ENCODE data around the gene LYPD3. TPM values are rescaled to one million over a fixed set of nuclear protein-coding genes. Genes with fewer than 3 reads are reported as not detected.

The LYPD3 gene
- total RNA-seq, 1 experiment from 2014 or later: 1.8 TPM

DNA sequence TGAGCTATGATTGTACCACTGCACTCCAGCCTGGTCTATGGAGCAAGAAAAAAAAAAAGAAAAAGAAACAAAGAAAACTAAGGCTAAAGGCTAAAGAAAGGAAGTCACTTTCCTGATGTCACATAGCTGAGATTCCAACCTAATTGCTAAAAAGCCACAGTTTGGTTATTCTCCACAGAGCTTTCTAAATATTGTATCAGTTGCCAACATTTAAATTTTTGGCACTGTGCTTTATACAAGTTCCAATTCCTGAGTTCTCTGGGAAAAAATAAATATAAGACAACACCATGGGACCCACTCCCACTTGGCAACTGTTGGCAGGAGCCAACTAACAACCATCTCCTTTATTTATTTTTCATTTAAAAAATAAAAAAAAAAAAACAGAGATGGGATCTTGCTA, 11.2 kb upstream of the LYPD3 start:
- no peak overlapping the region for H3K4me3 Mint-ChIP-seq

More for the DNA sequence above, 11.2 kb upstream of the LYPD3 start:
- Histone ChIP-seq H4K8ac (replicated peaks; ENCODE audit: insufficient read length, low read depth, low read length) (no peak overlapping the region), H3K4me1 (ENCODE audit: insufficient read depth, low read length) (no peaks in the 10 kb centered on the region), H2BK12ac (ENCODE audit: insufficient read length, low read depth, low read length) (no peak overlapping the region), H4K91ac (ENCODE audit: insufficient read length, low read depth, low read length) (no peak overlapping the region), H3K27ac (ENCODE audit: insufficient read length, low read depth, low read length) (no peak overlapping the region), H2BK5ac (ENCODE audit: insufficient read length, low read length) (no peak overlapping the region), H3K56ac (ENCODE audit: insufficient read length, low read depth, low read length) (no peak overlapping the region), H4K20me1 (ENCODE audit: control insufficient read depth, insufficient read depth, insufficient read length) (no peaks in the 10 kb centered on the region), H4K5ac (ENCODE audit: insufficient read length, low read depth, low read length) (no peak overlapping the region), H2BK20ac (ENCODE audit: low read depth, low read length, poor library complexity, severe bottlenecking) (no peak overlapping the region), H2BK120ac (ENCODE audit: low read depth, low read length, poor library complexity, severe bottlenecking) (no peak overlapping the region), H3K4ac (ENCODE audit: low read depth, low read length) (no peak overlapping the region), H3K27me3 (ENCODE audit: insufficient read depth, low read length) (no peaks in the 10 kb centered on the region), H3K79me2 (ENCODE audit: insufficient read depth, low read length) (no peaks in the 10 kb centered on the region), H3K79me1 (ENCODE audit: insufficient read depth, low read depth, low read length, poor library complexity, severe bottlenecking) (no peaks in the 10 kb centered on the region), H3K18ac (ENCODE audit: insufficient read length, low read depth, low read length) (no peak overlapping the region), H3K14ac (ENCODE audit: insufficient read depth, low read length) (no peak overlapping the region), H2BK15ac (ENCODE audit: low read depth, low read length) (no peak overlapping the region), H2AK5ac (ENCODE audit: insufficient read length, low read length) (no peak overlapping the region), H3K23ac (ENCODE audit: insufficient read length, low read depth, low read length) (no peak overlapping the region), H3K23me2 (ENCODE audit: insufficient read length, low read depth, low read length, poor library complexity, severe bottlenecking) (no peaks in the 10 kb centered on the region), H3T11ph (ENCODE audit: low read length) (no peak overlapping the region), H3K4me2 (ENCODE audit: insufficient read depth, insufficient read length, low read length) (no peak overlapping the region), H3K9ac (ENCODE audit: extremely low read depth, insufficient read length, low read length) (no peak overlapping the region), H3K9me3 (ENCODE audit: control insufficient read depth, low read depth, low read length) (no peaks in the 10 kb centered on the region), H2AFZ (ENCODE audit: low read length) (no peak overlapping the region)
- Mint-ChIP-seq H3K27ac (no peak overlapping the region), H3K27me3 (ENCODE audit: low read depth) (peaks cover 28% of the 10 kb centered on the region), H3K4me1 (peaks cover 3 to 4% of the 10 kb centered on the region in 2 experiments; a peak in 3 of 4 replicates), H3K36me3 (ENCODE audit: insufficient read depth in 1 of 3, low read depth in 3 of 3) (peaks cover 3 to 7% (median 3%) of the 10 kb centered on the region in 3 experiments; a peak in 2 of 7 replicates), H3K9me3 (no peaks in the 10 kb centered on the region; a peak in 1 of 5 replicates)
- TF ChIP-seq, protein P1, sequence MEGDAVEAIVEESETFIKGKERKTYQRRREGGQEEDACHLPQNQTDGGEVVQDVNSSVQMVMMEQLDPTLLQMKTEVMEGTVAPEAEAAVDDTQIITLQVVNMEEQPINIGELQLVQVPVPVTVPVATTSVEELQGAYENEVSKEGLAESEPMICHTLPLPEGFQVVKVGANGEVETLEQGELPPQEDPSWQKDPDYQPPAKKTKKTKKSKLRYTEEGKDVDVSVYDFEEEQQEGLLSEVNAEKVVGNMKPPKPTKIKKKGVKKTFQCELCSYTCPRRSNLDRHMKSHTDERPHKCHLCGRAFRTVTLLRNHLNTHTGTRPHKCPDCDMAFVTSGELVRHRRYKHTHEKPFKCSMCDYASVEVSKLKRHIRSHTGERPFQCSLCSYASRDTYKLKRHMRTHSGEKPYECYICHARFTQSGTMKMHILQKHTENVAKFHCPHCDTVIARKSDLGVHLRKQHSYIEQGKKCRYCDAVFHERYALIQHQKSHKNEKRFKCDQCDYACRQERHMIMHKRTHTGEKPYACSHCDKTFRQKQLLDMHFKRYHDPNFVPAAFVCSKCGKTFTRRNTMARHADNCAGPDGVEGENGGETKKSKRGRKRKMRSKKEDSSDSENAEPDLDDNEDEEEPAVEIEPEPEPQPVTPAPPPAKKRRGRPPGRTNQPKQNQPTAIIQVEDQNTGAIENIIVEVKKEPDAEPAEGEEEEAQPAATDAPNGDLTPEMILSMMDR (conservative IDR thresholded peaks at IDR 0.05): no peak
- no peak for DNase-seq

All from H9 (cell line).